Natural killer cell (primary cell): ENCODE results near the gene CDK13. TPM values are rescaled to one million over a fixed set of nuclear protein-coding genes. Genes with fewer than 3 reads are reported as not detected.
"Not testable (repeated sequence)": the region's sequence is repeated elsewhere in the genome, so short reads cannot be mapped to it uniquely, and the experiment has no call there.

Source experiments
- ATAC-seq, 3 donors: fragments of 150-1000 bp in 2 of 3; fragments of 200-7000 bp in 1 of 3; cut with Tn5 transposase; 1 replicate in 1 of 3; 2 replicates in 2 of 3; pipeline ENCODE4 v1.10.0; 2021; ENCODE audit warnings: mild to moderate bottlenecking in 2 of 3, moderate library complexity in 2 of 3
- DNase-seq, 2 donors: peaks; one replicate each; pipeline versions ENCODE4 v3.0.0 to v3.0.0-alpha.2; 2013 to 2021; ENCODE audit warnings: mixed read lengths in 1 of 2
- H3K27ac ChIP-seq: one replicate; pipeline ENCODE4 v1.5.1; 2013; ENCODE audit warnings: mild to moderate bottlenecking, low read length
- H3K27me3 ChIP-seq: one replicate; pipeline ENCODE4 v1.6.1; 2013; ENCODE audit warnings: low read length; ENCODE audit not compliant: control insufficient read depth, insufficient read depth
- H3K36me3 ChIP-seq: one replicate; pipeline ENCODE4 v1.6.1; 2013; ENCODE audit warnings: low read length; ENCODE audit not compliant: control insufficient read depth, insufficient read depth
- H3K4me1 ChIP-seq: one replicate; pipeline ENCODE4 v1.6.1; 2013; ENCODE audit warnings: low read length; ENCODE audit not compliant: control insufficient read depth, insufficient read depth
- H3K4me3 ChIP-seq: one replicate; pipeline ENCODE4 v1.5.1; 2013; ENCODE audit warnings: low read length
- H3K9me3 ChIP-seq: one replicate; pipeline ENCODE4 v1.6.1; 2013; ENCODE audit warnings: low read length; ENCODE audit not compliant: control insufficient read depth, insufficient read depth
- H3K27ac Mint-ChIP-seq, 2 donors: one replicate each; pipeline ENCODE4 v1.8.0; 2022; ENCODE audit warnings: mild to moderate bottlenecking in 2 of 2, mixed read lengths in 2 of 2, moderate library complexity in 1 of 2
- H3K27me3 Mint-ChIP-seq, 2 donors: one replicate each; pipeline ENCODE4 v1.8.0; 2022; ENCODE audit warnings: low read depth in 2 of 2, mixed read lengths in 2 of 2
- H3K36me3 Mint-ChIP-seq: one replicate; pipeline ENCODE4 v1.8.0; 2022; ENCODE audit warnings: mixed read lengths
- H3K4me1 Mint-ChIP-seq, 2 donors: one replicate each; pipeline ENCODE4 v1.8.0; 2022; ENCODE audit warnings: mixed read lengths in 2 of 2
- H3K4me3 Mint-ChIP-seq: one replicate; pipeline ENCODE4 v1.8.0; 2022; ENCODE audit warnings: mild to moderate bottlenecking, moderate library complexity, mixed read lengths
- H3K9me3 Mint-ChIP-seq, 2 donors: one replicate each; pipeline ENCODE4 v1.8.0; 2022; ENCODE audit warnings: mixed read lengths in 2 of 2
- CTCF ChIP-seq: fragments of 200-600 bp; IDR thresholded peaks from one replicate; pipeline ENCODE4 v1.8.0; 2022; ENCODE audit warnings: antibody characterized with exemption
- WGBS: methylation state at CpG from one replicate; pipeline ENCODE4 v1.1.7; 2013; ENCODE audit warnings: missing lambda C conversion rate; ENCODE audit not compliant: insufficient coverage; 5-methylcytosine and 5-hydroxymethylcytosine counted together
- intact Hi-C: fragments of 100-400 bp; cut with micrococcal nuclease; formaldehyde crosslinking; loops from one replicate; pipeline ENCODE4 v1.14.2; 2022
- total RNA-seq, 4 donors: library from RNA; stranded (reverse); fragments of 120-200 nt in 1 of 4; gene quantifications; one replicate each; pipeline versions ENCODE4 v1.2.3 to v1.2.4, GENCODE V29; 2013 to 2022

The CDK13 gene
- total RNA-seq, 3 donors from 2014 or later (not counting 1 experiment from before 2014, with no cell fraction given) = 149 to 179 (median 163) TPM

GRCh38 chr7:40101201-40101600, 151.1 kb downstream of the CDK13 start:
- Histone ChIP-seq H3K4me1 (no peaks in the 10 kb centered on the region), H3K36me3 (peaks cover 10% of the 10 kb centered on the region), H3K9me3 (no peaks in the 10 kb centered on the region), H3K27ac (no peak overlapping the region), H3K27me3 (no peaks in the 10 kb centered on the region), H3K4me3 (no peak overlapping the region)
- Mint-ChIP-seq H3K27ac (peak overlapping the region in 1 of 2 donors; percentile 6), H3K36me3 (no peaks in the 10 kb centered on the region), H3K4me1 (peaks cover 0 to 4% of the 10 kb centered on the region in 2 donors), H3K4me3 (no peak overlapping the region), H3K27me3 (no peaks in the 10 kb centered on the region), H3K9me3 (no peaks in the 10 kb centered on the region)
- no peak for DNase-seq
- 100% methylated on average over 2 of the region's 3 CpGs for WGBS
- no peak for TF ChIP-seq CTCF
- intact Hi-C loops = no loop called here
- no peak for ATAC-seq

- H3K9me3 Mint-ChIP-seq = no peaks in the 10 kb centered on the region
- Histone ChIP-seq H3K4me3 (no peak overlapping the region), H3K27me3 (no peaks in the 10 kb centered on the region), H3K27ac (no peak overlapping the region), H3K36me3 (peaks cover 5% of the 10 kb centered on the region), H3K4me1 (no peaks in the 10 kb centered on the region), H3K9me3 (no peaks in the 10 kb centered on the region)
- intact Hi-C loops = no loop called here
- ATAC-seq = no peak
- no peak for DNase-seq
- 100% methylated on average over 2 of the region's 2 CpGs for WGBS
- no peaks in the 10 kb centered on the region for H3K27me3 Mint-ChIP-seq
- no peaks in the 10 kb centered on the region for H3K36me3 Mint-ChIP-seq
- peak overlapping the region; percentile 21 to 33 for H3K27ac Mint-ChIP-seq
- no peak overlapping the region for H3K4me3 Mint-ChIP-seq
- H3K4me1 Mint-ChIP-seq = peaks cover 0 to 4% of the 10 kb centered on the region in 2 donors
- TF ChIP-seq CTCF = no peak
Observed at GRCh38 chr7:40102897-40103296, 152.8 kb downstream of the CDK13 start.

- no peak overlapping the region for H3K27ac ChIP-seq
- intact Hi-C loops = no loop called here
- H3K4me1 Mint-ChIP-seq = peaks cover 0 to 4% of the 10 kb centered on the region in 2 donors
- no peaks in the 10 kb centered on the region for H3K36me3 Mint-ChIP-seq
- WGBS = 88% methylated on average over 3 of the region's 4 CpGs
- no peak overlapping the region for H3K27ac Mint-ChIP-seq
- H3K36me3 ChIP-seq = peaks cover 5% of the 10 kb centered on the region
- no peaks in the 10 kb centered on the region for H3K9me3 ChIP-seq
- ATAC-seq (no peak), DNase-seq (no peak)
- H3K9me3 Mint-ChIP-seq = no peaks in the 10 kb centered on the region
- H3K27me3 ChIP-seq = no peaks in the 10 kb centered on the region
- no peak overlapping the region for H3K4me3 Mint-ChIP-seq
- no peak for TF ChIP-seq CTCF
- H3K4me3 ChIP-seq = no peak overlapping the region
- no peaks in the 10 kb centered on the region for H3K4me1 ChIP-seq
- no peaks in the 10 kb centered on the region for H3K27me3 Mint-ChIP-seq
Observed at GRCh38 chr7:40105879-40106473, 155.9 kb downstream of the CDK13 start.

GRCh38 chr7:40115936-40116335, 165.9 kb downstream of the CDK13 start:
- H3K36me3 ChIP-seq = no peaks in the 10 kb centered on the region
- no peak overlapping the region for H3K4me3 ChIP-seq
- H3K27me3 Mint-ChIP-seq = no peaks in the 10 kb centered on the region
- H3K4me3 Mint-ChIP-seq = no peak overlapping the region
- 100% methylated on average over 2 of the region's 2 CpGs for WGBS
- DNase-seq (no peak), ATAC-seq (no peak)
- H3K27ac Mint-ChIP-seq = no peak overlapping the region
- H3K4me1 Mint-ChIP-seq = peaks cover 0 to 10% of the 10 kb centered on the region in 2 donors
- no peaks in the 10 kb centered on the region for H3K9me3 ChIP-seq
- no peaks in the 10 kb centered on the region for H3K36me3 Mint-ChIP-seq
- no peaks in the 10 kb centered on the region for H3K27me3 ChIP-seq
- no peak for TF ChIP-seq CTCF
- H3K27ac ChIP-seq = no peak overlapping the region
- intact Hi-C loops = no loop called here
- no peaks in the 10 kb centered on the region for H3K9me3 Mint-ChIP-seq
- H3K4me1 ChIP-seq = no peaks in the 10 kb centered on the region

GRCh38 chr7:40117199-40117598, 167.1 kb downstream of the CDK13 start:
- H3K27me3 Mint-ChIP-seq, H3K4me1 ChIP-seq, ATAC-seq, H3K36me3 Mint-ChIP-seq, H3K36me3 ChIP-seq, intact Hi-C loops, H3K9me3 Mint-ChIP-seq, H3K4me3 ChIP-seq, H3K27ac ChIP-seq, H3K9me3 ChIP-seq, H3K4me3 Mint-ChIP-seq, DNase-seq, H3K27ac Mint-ChIP-seq, H3K4me1 Mint-ChIP-seq, H3K27me3 ChIP-seq: not testable (repeated sequence)
- 99% methylated on average over 7 of the region's 9 CpGs for WGBS
